Right cardiac atrium (tissue), 5 donors: ENCODE data around the gene COX7A2L. TPM values are rescaled to one million over a fixed set of nuclear protein-coding genes. Genes with fewer than 3 reads are reported as not detected.

Source experiments
- polyA plus RNA-seq: library from polyadenylated mRNA; stranded (reverse); fragments of 200-250 nt; gene quantifications from one replicate; pipeline ENCODE4 v1.2.3, GENCODE V29; 2013
- total RNA-seq, 4 donors: library from RNA; stranded (reverse); fragmentation: NEBNext Ultra II Directional; extraction: Animal tissue kit (Norgen Biotek cat#: 25700); gene quantifications; one replicate each; pipeline ENCODE4 v1.2.1, GENCODE V29; 2021
- donor health status: healthy with polysubstance abuse.
- donor health status: DM: no; HTN: yes; CAD: no.
- donor health status: DM: no; HTN: no; CAD: no.
- donor health status: DM: no; HTN: yes; CAD: no; lungs with severe emphysema.
- donor health status: DM: yes; HTN: yes; CAD: no.

Gene COX7A2L
- total and polyA plus RNA-seq, 5 donors = 96.1 to 128 (median 109) TPM

Other genes starting within 250 kb of the COX7A2L start
- gene EML4, start 191.9 kb downstream of the COX7A2L start, total RNA-seq = 10 to 100 TPM in 1 of 4 donors, 1 to 10 TPM in 3; 7.2 to 13.8 (median 8.8) TPM
- gene EML4, start 191.9 kb downstream of the COX7A2L start, polyA plus RNA-seq = 3.8 TPM
- gene KCNG3, start 132.8 kb upstream of the COX7A2L start, total RNA-seq = not detected
- gene KCNG3, start 132.8 kb upstream of the COX7A2L start, polyA plus RNA-seq = not detected
- gene MTA3, start 207.4 kb upstream of the COX7A2L start, total RNA-seq = 10 to 100 TPM; 24.8 to 31.0 (median 28.9) TPM
- gene MTA3, start 207.4 kb upstream of the COX7A2L start, polyA plus RNA-seq = 24.6 TPM